ENCODE results near the gene ZBTB8B.
"Not testable (repeated sequence)": the region's sequence is repeated elsewhere in the genome, so short reads cannot be mapped to it uniquely, and the experiment has no call there.

DNA sequence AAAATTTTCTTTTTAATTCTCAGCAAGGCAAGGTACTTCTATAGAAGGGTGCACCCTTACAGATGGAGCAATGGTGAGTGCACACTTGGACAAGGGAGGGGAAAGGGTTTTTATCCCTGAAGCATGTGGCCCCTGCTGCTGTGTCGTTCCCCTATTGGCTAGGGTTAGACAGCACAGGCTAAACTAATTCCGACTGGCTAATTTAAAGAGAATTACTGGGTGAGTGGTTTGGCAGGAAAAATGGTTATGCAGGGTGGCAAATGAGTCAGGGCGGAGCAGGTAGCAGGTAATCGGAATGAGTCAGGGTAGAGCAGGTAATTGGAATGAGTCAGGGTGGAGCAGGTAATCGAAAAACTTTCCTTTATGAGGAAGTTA lies 15.4 kb upstream of the ZBTB8B start:
- TF ChIP-seq, protein P1, sequence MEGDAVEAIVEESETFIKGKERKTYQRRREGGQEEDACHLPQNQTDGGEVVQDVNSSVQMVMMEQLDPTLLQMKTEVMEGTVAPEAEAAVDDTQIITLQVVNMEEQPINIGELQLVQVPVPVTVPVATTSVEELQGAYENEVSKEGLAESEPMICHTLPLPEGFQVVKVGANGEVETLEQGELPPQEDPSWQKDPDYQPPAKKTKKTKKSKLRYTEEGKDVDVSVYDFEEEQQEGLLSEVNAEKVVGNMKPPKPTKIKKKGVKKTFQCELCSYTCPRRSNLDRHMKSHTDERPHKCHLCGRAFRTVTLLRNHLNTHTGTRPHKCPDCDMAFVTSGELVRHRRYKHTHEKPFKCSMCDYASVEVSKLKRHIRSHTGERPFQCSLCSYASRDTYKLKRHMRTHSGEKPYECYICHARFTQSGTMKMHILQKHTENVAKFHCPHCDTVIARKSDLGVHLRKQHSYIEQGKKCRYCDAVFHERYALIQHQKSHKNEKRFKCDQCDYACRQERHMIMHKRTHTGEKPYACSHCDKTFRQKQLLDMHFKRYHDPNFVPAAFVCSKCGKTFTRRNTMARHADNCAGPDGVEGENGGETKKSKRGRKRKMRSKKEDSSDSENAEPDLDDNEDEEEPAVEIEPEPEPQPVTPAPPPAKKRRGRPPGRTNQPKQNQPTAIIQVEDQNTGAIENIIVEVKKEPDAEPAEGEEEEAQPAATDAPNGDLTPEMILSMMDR (IDR thresholded peaks at IDR 0.05; ENCODE audit: low read depth, low read length, poor library complexity, severe bottlenecking): not testable (repeated sequence)
- TF ChIP-seq EZH2phosphoT487 (IDR thresholded peaks at IDR 0.05; ENCODE audit: borderline replicate concordance, low read length): not testable (repeated sequence)

All from DOHH2 (cell line).